Esophagus squamous epithelium (tissue), 5 donors: ENCODE results near the gene LAMA5. TPM values are rescaled to one million over a fixed set of nuclear protein-coding genes. Genes with fewer than 3 reads are reported as not detected.

Experiments used
- DNase-seq: peaks from one replicate; lab custom pipeline; 2025; lab: John Stamatoyannopoulos, UW
- H3K27ac ChIP-seq, 4 donors: fragments of 200-600 bp; sonication (generic); one replicate each; pipeline ENCODE4 v1.5.1; 2016 to 2019; ENCODE audit warnings: mild to moderate bottlenecking in 1 of 4
- H3K27me3 ChIP-seq, 4 donors: fragments of 200-600 bp; sonication (generic); 1 replicate in 3 of 4; 2 replicates in 1 of 4; pipeline versions ENCODE4 v1.5.1 to v1.6.0; 2017 to 2021; ENCODE audit warnings: antibody characterized with exemption in 1 of 4
- H3K36me3 ChIP-seq, 3 donors: fragments of 200-600 bp; sonication (generic); one replicate each; pipeline ENCODE4 v1.5.1; 2016 to 2019
- H3K4me1 ChIP-seq, 3 donors: fragments of 200-600 bp; sonication (generic); one replicate each; pipeline ENCODE4 v1.5.1; 2017 to 2019
- H3K4me3 ChIP-seq, 4 donors: fragments of 200-600 bp; sonication (generic); 1 replicate in 3 of 4; 2 replicates in 1 of 4; pipeline ENCODE4 v1.5.1; 2016 to 2019; ENCODE audit warnings: mild to moderate bottlenecking in 2 of 4, moderate library complexity in 1 of 4
- H3K9me3 ChIP-seq, 3 donors: fragments of 200-600 bp; sonication (generic); one replicate each; pipeline ENCODE4 v1.5.1; 2016 to 2019
- POLR2A ChIP-seq, 4 donors: fragments of 450-650 bp; IDR thresholded peaks; one replicate each; pipeline ENCODE4 v1.6.1; 2017; ENCODE audit warnings: antibody characterized with exemption in 4 of 4, mild to moderate bottlenecking in 4 of 4, moderate library complexity in 3 of 4
- WGBS, 2 donors: methylation state at CpG; one replicate each; pipeline ENCODE4 v1.1.5; 2018; 5-methylcytosine and 5-hydroxymethylcytosine counted together
- intact Hi-C: fragments of 100-400 bp; cut with DNase I; formaldehyde crosslinking; loops from one replicate; pipeline ENCODE4 v1.15.0; 2022
- total RNA-seq, 4 donors: library from RNA; depleted of rRNA; stranded (reverse); fragments of >200 nt; gene quantifications; one replicate each; pipeline ENCODE4 v1.1.0, GENCODE V29; 2016
- TF ChIP-seq, protein P1 (sequence below), 6 experiments: fragments of 450-650 bp in 4 of 6; fragments of 200-600 bp in 2 of 6; sonication (generic) in 2 of 6; IDR thresholded peaks; one replicate each; pipeline ENCODE4 v1.5.1; 2016 to 2019; ENCODE audit warnings: antibody characterized with exemption in 6 of 6, mild to moderate bottlenecking in 4 of 6, moderate library complexity in 4 of 6
- donor health status: DM: yes; HTN: yes; CAD: no.

LAMA5 gene
- total RNA-seq, 4 donors from 2014 or later, result 60.4 to 127 (median 98.9) TPM

DNA sequence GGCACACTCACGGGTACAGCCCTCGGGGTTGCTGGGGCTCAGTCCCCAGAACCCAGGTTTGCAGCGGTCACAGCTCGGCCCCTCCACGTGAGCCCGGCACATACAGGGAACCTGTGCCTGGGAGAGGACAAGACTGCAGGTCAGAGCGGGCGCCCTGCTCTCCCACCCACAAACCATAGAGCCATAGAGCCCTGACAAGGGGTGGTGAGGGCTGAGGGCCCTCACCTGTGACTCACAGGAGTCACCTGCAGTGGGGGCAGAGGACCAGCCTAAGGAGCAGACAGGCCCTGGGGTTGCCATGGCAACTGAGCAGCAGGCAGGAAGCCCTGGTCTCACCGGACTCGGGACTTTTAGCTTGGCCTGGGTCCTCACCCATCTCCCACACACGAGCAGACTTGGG is 30.8 kb downstream of the LAMA5 start:
- Histone ChIP-seq H3K9me3 (no peaks in the 10 kb centered on the region), H3K36me3 (peaks cover 45 to 99% (median 55%) of the 10 kb centered on the region in 3 donors), H3K4me1 (peaks cover 0 to 2% (median 0%) of the 10 kb centered on the region in 3 donors), H3K4me3 (no peak overlapping the region), H3K27ac (no peak overlapping the region), H3K27me3 (no peaks in the 10 kb centered on the region)
- no peak for TF ChIP-seq POLR2A (IDR thresholded peaks at IDR 0.05)
- TF ChIP-seq, protein P1, sequence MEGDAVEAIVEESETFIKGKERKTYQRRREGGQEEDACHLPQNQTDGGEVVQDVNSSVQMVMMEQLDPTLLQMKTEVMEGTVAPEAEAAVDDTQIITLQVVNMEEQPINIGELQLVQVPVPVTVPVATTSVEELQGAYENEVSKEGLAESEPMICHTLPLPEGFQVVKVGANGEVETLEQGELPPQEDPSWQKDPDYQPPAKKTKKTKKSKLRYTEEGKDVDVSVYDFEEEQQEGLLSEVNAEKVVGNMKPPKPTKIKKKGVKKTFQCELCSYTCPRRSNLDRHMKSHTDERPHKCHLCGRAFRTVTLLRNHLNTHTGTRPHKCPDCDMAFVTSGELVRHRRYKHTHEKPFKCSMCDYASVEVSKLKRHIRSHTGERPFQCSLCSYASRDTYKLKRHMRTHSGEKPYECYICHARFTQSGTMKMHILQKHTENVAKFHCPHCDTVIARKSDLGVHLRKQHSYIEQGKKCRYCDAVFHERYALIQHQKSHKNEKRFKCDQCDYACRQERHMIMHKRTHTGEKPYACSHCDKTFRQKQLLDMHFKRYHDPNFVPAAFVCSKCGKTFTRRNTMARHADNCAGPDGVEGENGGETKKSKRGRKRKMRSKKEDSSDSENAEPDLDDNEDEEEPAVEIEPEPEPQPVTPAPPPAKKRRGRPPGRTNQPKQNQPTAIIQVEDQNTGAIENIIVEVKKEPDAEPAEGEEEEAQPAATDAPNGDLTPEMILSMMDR (IDR thresholded peaks at IDR 0.05), result no peak
- 100% methylated on average over 1 of the region's 11 CpGs; no CpG with 5 or more reads in 1 of the 2 donors for WGBS, 2 donors
- intact Hi-C loops, result no loop called here
- DNase-seq, result no peak

DNA sequence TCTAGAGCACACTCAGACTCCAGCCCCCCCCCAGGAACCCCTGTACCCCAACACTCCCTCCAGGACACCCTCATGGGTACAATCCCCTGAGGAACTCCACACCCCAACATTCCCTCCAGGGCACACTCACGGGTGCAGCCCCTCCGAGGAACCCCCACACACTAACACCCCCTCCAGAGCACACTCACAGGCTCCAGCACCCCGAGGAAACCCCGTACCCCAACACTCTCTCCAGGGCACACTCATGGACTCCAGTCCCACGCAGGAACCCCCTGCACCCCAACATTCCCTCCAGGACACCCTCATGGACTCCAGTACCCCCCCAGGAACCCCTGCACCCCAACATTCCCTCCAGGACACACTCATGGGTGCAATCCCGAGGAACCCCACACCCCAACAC is 31.6 kb downstream of the LAMA5 start:
- no peak for DNase-seq
- no peaks in the 10 kb centered on the region for H3K9me3 ChIP-seq
- 89 to 90% methylated on average over 3 to 6 of the region's 6 CpGs for whole genome bisulfite sequencing, 2 donors
- peaks cover 48 to 99% (median 56%) of the 10 kb centered on the region in 3 donors for H3K36me3 ChIP-seq
- intact Hi-C loops, result no loop called here
- no peak for TF ChIP-seq POLR2A (IDR thresholded peaks at IDR 0.05)
- TF ChIP-seq, protein P1 (IDR thresholded peaks at IDR 0.05), result no peak
- H3K4me3 ChIP-seq, result no peak overlapping the region
- peaks cover 0 to 8% (median 0%) of the 10 kb centered on the region in 3 donors for H3K4me1 ChIP-seq
- H3K27me3 ChIP-seq, result no peaks in the 10 kb centered on the region
- H3K27ac ChIP-seq, result no peak overlapping the region

DNA sequence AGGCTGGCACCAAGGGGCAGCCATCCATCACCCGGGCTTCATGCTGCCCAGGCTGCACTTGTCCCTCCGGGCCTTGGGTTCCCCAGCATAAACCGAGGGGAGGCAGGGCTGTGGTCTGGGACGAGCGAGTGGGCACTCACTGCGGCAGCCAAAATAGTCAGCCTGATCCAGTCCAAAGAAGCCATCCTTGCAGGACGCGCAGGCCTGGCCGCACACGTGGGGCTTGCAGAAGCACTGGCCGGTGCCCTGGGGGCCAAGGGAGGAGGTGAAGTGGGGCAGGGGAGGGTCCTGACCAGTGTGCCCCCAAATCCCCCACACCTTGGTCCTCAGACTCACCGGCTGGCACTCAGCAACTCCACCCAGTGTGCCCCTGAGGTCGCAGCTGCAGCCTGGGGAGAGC is 32.2 kb downstream of the LAMA5 start:
- 90 to 93% methylated on average over 3 to 5 of the region's 13 CpGs for WGBS, 2 donors
- Histone ChIP-seq H3K27ac (no peak overlapping the region), H3K4me3 (no peak overlapping the region), H3K36me3 (peaks cover 53 to 99% (median 60%) of the 10 kb centered on the region in 3 donors), H3K4me1 (peaks cover 0 to 8% (median 0%) of the 10 kb centered on the region in 3 donors), H3K27me3 (no peaks in the 10 kb centered on the region), H3K9me3 (no peaks in the 10 kb centered on the region)
- intact Hi-C loops, result no loop called here
- no peak for DNase-seq
- TF ChIP-seq POLR2A (IDR thresholded peaks at IDR 0.05), result no peak
- TF ChIP-seq, protein P1 (IDR thresholded peaks at IDR 0.05), result no peak

DNA sequence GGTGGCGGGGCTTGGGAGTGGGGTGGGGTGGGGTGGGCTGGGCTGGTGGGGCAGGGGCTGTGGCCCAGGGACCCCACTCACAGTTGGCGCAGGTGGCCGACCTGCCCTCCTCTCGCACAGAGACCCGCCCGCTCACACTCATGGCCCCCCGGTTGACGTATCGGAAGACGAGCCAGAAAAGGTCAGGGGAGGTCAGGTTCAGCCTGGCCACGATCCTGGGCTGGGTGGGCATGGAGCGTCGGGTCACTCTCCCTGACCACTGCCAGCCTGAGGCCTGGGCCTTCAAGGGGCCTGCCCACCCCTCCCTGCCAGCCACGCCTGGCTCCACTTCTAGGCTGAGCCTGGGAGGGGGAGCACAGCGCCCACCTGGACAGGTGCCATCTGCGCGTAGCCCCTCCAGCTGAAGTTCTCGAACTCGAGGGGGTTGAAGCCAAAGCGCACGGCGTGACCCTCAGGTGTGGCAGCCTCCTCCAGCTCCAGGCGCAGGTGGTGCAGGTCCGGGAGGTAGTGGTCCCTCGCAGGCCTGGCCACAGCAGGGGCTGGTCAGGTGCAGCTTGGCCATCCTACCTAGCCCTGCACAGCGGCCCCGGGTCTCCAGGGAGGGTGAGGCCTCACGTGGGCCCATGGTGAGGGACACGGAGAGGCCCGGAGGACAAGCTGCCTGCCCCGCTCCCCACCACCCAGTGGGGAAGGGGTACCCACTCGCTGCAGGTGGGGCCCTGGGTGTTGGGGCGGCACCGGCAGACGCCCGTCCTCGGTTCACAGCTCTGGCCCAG is 33.1 kb downstream of the LAMA5 start:
- intact Hi-C loops, result no loop called here
- H3K9me3 ChIP-seq, result no peaks in the 10 kb centered on the region
- peaks cover 0 to 8% (median 0%) of the 10 kb centered on the region in 3 donors for H3K4me1 ChIP-seq
- H3K27ac ChIP-seq, result no peak overlapping the region
- H3K27me3 ChIP-seq, result no peaks in the 10 kb centered on the region
- TF ChIP-seq, protein P1 (IDR thresholded peaks at IDR 0.05), result no peak
- TF ChIP-seq POLR2A (IDR thresholded peaks at IDR 0.05), result no peak
- H3K4me3 ChIP-seq, result no peak overlapping the region
- WGBS, 2 donors, result 40 to 80% methylated on average over 2 to 3 of the region's 37 CpGs
- DNase-seq, result no peak
- H3K36me3 ChIP-seq, result peaks cover 58 to 100% (median 68%) of the 10 kb centered on the region in 3 donors
